Measurements from ENCODE around the gene KYNU. TPM values are rescaled to one million over a fixed set of nuclear protein-coding genes. Genes with fewer than 3 reads are reported as not detected.
"Not testable (repeated sequence)": the region's sequence is repeated elsewhere in the genome, so short reads cannot be mapped to it uniquely, and the experiment has no call there.

KYNU gene
- total RNA-seq, 2 experiments from 2014 or later = not detected

DNA sequence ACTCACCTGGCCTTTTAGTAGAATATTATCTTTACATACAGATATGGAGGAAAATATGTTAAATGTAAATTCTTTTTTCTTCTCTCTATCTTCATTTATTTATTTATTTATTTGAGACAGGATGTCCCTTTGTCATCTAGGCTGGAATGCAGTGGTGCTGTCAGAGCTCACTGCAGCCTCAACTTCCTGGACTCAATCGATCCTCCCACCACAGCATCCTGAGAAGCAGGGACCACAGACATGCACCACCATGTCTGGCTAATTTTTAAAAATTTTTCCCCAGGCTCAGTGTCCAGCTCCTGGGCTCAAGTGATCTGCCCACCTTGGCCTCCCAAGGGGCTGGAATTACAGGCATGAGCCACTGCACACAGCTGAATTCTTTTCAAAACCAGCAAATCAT lies 20.3 kb downstream of the KYNU start:
- Mint-ChIP-seq H3K9me3 (no peaks in the 10 kb centered on the region), H3K27ac (no peak overlapping the region), H3K36me3 (no peaks in the 10 kb centered on the region), H3K27me3 (no peaks in the 10 kb centered on the region), H3K4me1 (ENCODE audit: low read depth) (no peaks in the 10 kb centered on the region), H3K4me3 (no peak overlapping the region)
- intact Hi-C loops (cut with micrococcal nuclease) = no loop called here
- ChIA-PET CTCF (no interaction called here), POLR2A (no interaction called here)
- no peak for DNase-seq

DNA sequence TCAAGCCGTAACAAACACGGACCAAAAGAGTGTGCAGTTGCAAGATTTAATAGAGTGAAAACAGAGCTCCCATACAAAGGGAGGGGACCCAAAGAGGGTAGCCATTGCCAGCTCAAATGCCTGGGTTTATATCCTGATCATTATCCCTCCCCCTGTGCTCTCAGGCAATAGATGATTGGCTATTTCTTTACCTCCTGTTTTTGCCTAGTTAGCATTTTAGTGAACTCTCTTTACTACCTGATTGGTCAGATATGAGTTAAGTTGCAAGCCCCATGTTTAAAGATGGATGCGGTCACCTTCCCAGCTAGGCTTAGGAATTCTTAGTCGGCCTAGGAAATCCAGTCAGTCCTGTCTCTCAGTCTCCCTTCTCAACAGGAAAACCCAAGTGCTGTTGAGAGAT lies 22.9 kb downstream of the KYNU start:
- H3K4me1 Mint-ChIP-seq (ENCODE audit: low read depth); DNase-seq; CTCF ChIA-PET; H3K27me3 Mint-ChIP-seq; H3K36me3 Mint-ChIP-seq; POLR2A ChIA-PET; intact Hi-C loops (cut with micrococcal nuclease); H3K9me3 Mint-ChIP-seq; H3K27ac Mint-ChIP-seq; H3K4me3 Mint-ChIP-seq: not testable (repeated sequence)

DNA sequence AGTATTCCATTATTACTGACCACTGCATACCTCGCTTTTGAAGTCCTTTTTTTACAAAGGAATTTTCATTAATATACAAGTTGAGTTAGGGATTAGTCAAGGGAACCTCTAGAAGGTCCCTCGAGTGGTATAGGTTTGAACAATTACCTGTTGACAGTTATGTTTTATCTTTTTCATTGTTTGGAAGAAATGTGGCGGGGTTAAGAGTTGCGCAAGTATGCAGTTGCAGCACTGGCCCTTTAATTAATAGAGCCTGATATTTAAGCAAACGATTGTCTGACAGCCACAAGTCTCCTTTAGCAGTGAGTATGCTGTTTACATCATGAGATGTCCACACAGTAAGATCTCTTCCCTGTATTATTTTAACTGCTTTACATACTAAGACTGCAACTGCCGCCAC lies 24.3 kb downstream of the KYNU start:
- H3K4me1 Mint-ChIP-seq (ENCODE audit: low read depth) = no peaks in the 10 kb centered on the region
- no peaks in the 10 kb centered on the region for H3K36me3 Mint-ChIP-seq
- intact Hi-C loops (cut with micrococcal nuclease) = no loop called here
- no peak overlapping the region for H3K27ac Mint-ChIP-seq
- ChIA-PET CTCF (no interaction called here), POLR2A (no interaction called here)
- H3K4me3 Mint-ChIP-seq = no peak overlapping the region
- H3K27me3 Mint-ChIP-seq = no peaks in the 10 kb centered on the region
- H3K9me3 Mint-ChIP-seq = no peaks in the 10 kb centered on the region
- no peak for DNase-seq

- intact Hi-C loops (cut with micrococcal nuclease); H3K4me3 Mint-ChIP-seq; H3K27me3 Mint-ChIP-seq; H3K36me3 Mint-ChIP-seq; H3K4me1 Mint-ChIP-seq (ENCODE audit: low read depth); H3K27ac Mint-ChIP-seq; H3K9me3 Mint-ChIP-seq; CTCF ChIA-PET; POLR2A ChIA-PET; DNase-seq: not testable (repeated sequence)
Observed at GRCh38 chr2:142903726-142904125, 26.3 kb downstream of the KYNU start.

DNA sequence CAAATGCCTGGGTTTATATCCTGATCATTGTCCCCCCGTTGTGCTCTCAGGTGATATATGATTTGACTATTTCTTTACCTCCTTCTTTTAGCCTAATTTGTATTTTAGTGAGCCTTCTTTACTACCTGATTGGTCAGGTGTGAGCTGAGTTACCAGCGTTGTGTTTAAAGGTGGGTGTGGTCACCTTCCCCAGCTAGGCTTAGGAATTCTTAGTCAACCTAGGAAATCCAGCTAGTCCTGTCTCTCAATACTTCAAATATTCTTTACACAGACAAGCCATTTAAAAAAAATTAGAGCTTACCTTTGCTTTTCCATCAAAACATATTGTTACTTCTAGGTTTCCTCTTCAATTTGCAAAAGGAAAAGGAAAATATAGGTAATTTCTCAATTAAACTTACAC lies 30.2 kb downstream of the KYNU start:
- DNase-seq = no peak
- Mint-ChIP-seq H3K27me3 (no peaks in the 10 kb centered on the region), H3K4me1 (ENCODE audit: low read depth) (no peaks in the 10 kb centered on the region), H3K9me3 (no peaks in the 10 kb centered on the region), H3K27ac (no peak overlapping the region), H3K4me3 (no peak overlapping the region), H3K36me3 (no peaks in the 10 kb centered on the region)
- ChIA-PET POLR2A (no interaction called here), CTCF (no interaction called here)
- intact Hi-C loops (cut with micrococcal nuclease) = no loop called here

GRCh38 chr2:142914507-142915313 lies 37.2 kb downstream of the KYNU start:
- CTCF ChIA-PET = no interaction called here
- H3K36me3 Mint-ChIP-seq = no peaks in the 10 kb centered on the region

GRCh38 chr2:142915502-142915901 lies 38.0 kb downstream of the KYNU start:
- no peak overlapping the region for H3K4me3 Mint-ChIP-seq
- CTCF ChIA-PET = no interaction called here
- no peaks in the 10 kb centered on the region for H3K4me1 Mint-ChIP-seq (ENCODE audit: low read depth)
- H3K27me3 Mint-ChIP-seq = peaks cover 3% of the 10 kb centered on the region
- POLR2A ChIA-PET = no interaction called here
- no peaks in the 10 kb centered on the region for H3K36me3 Mint-ChIP-seq
- H3K9me3 Mint-ChIP-seq = no peaks in the 10 kb centered on the region
- intact Hi-C loops (cut with micrococcal nuclease) = no loop called here
- DNase-seq = no peak
- no peak overlapping the region for H3K27ac Mint-ChIP-seq

More at GRCh38 chr2:142914507-142915313, 37.2 kb downstream of the KYNU start:
- POLR2A ChIA-PET = no interaction called here
- intact Hi-C loops (cut with micrococcal nuclease) = no loop called here
- Mint-ChIP-seq H3K27ac (no peak overlapping the region), H3K27me3 (peaks cover 3% of the 10 kb centered on the region), H3K4me1 (ENCODE audit: low read depth) (no peaks in the 10 kb centered on the region), H3K9me3 (no peaks in the 10 kb centered on the region), H3K4me3 (no peak overlapping the region)
- no peak for DNase-seq

DNA sequence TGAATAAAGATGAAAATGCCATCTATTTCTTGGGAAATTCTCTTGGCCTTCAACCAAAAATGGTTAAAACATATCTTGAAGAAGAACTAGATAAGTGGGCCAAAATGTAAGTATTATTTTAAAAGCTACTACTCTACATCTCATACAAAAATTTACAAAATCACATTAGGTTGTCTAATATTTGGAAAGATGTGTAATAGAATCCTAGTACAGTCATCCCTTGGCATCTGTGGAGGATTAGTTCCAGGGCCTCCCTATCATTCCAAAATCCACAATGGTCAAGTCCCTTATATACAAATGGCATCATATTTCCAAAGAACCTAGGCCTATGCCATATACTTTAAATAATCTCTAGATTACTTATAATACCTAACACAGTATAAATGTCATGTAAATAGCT lies 41.2 kb downstream of the KYNU start:
- Mint-ChIP-seq H3K36me3 (no peaks in the 10 kb centered on the region), H3K4me3 (no peak overlapping the region), H3K9me3 (no peaks in the 10 kb centered on the region), H3K4me1 (ENCODE audit: low read depth) (no peaks in the 10 kb centered on the region), H3K27ac (no peak overlapping the region), H3K27me3 (peaks cover 5% of the 10 kb centered on the region)
- CTCF ChIA-PET = no interaction called here
- intact Hi-C loops (cut with micrococcal nuclease) = no loop called here
- POLR2A ChIA-PET = no interaction called here
- no peak for DNase-seq

- H3K4me1 Mint-ChIP-seq (ENCODE audit: low read depth) = no peaks in the 10 kb centered on the region
- no peaks in the 10 kb centered on the region for H3K36me3 Mint-ChIP-seq
- H3K4me3 Mint-ChIP-seq = no peak overlapping the region
- DNase-seq = no peak
- POLR2A ChIA-PET = no interaction called here
- intact Hi-C loops (cut with micrococcal nuclease) = no loop called here
- CTCF ChIA-PET = no interaction called here
- peaks cover 5% of the 10 kb centered on the region for H3K27me3 Mint-ChIP-seq
- no peak overlapping the region for H3K27ac Mint-ChIP-seq
- H3K9me3 Mint-ChIP-seq = no peaks in the 10 kb centered on the region
Observed at GRCh38 chr2:142920571-142920970, 43.1 kb downstream of the KYNU start.

DNA sequence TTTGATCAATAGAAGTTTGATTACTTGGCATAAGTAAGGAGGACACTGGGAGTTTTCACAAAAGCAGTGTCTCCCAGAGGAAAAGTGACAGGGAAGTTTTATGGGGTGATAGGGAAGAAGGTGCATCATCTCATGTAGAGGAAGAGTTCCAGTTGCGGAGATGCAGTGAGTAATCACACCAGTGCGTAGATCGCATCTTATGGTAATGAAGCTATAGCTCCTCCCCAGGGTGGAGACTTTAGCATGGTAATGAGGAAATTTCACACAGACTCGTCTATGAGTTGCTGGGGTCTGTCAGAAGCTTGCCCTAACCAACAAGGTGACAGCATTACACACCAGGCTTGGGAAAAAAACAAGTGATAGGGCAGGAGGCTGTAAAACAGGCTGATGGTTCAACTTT lies 49.0 kb downstream of the KYNU start:
- POLR2A ChIA-PET = no interaction called here
- Mint-ChIP-seq H3K27me3 (peaks cover 2% of the 10 kb centered on the region), H3K36me3 (no peaks in the 10 kb centered on the region), H3K9me3 (no peaks in the 10 kb centered on the region), H3K4me3 (no peak overlapping the region), H3K27ac (no peak overlapping the region), H3K4me1 (ENCODE audit: low read depth) (no peaks in the 10 kb centered on the region)
- intact Hi-C loops (cut with micrococcal nuclease) = no loop called here
- CTCF ChIA-PET = no interaction called here
- no peak for DNase-seq

- Mint-ChIP-seq H3K9me3 (no peaks in the 10 kb centered on the region), H3K4me3 (no peak overlapping the region), H3K27ac (no peak overlapping the region), H3K36me3 (no peaks in the 10 kb centered on the region), H3K27me3 (no peaks in the 10 kb centered on the region), H3K4me1 (ENCODE audit: low read depth) (no peaks in the 10 kb centered on the region)
- no peak for DNase-seq
- POLR2A ChIA-PET = no interaction called here
- CTCF ChIA-PET = no interaction called here
- intact Hi-C loops (cut with micrococcal nuclease) = no loop called here
Observed at GRCh38 chr2:142930835-142931398, 53.5 kb downstream of the KYNU start.

- Mint-ChIP-seq H3K4me1 (ENCODE audit: low read depth) (no peaks in the 10 kb centered on the region), H3K27ac (no peak overlapping the region), H3K36me3 (no peaks in the 10 kb centered on the region), H3K4me3 (no peak overlapping the region), H3K9me3 (no peaks in the 10 kb centered on the region), H3K27me3 (no peaks in the 10 kb centered on the region)
- CTCF ChIA-PET = no interaction called here
- POLR2A ChIA-PET = no interaction called here
- intact Hi-C loops (cut with micrococcal nuclease) = no loop called here
- DNase-seq = no peak
Observed at GRCh38 chr2:142933916-142934315, 56.5 kb downstream of the KYNU start.

- no peak overlapping the region for H3K4me3 Mint-ChIP-seq
- no peak overlapping the region for H3K27ac Mint-ChIP-seq
- DNase-seq = no peak
- POLR2A ChIA-PET = no interaction called here
- CTCF ChIA-PET = no interaction called here
- intact Hi-C loops (cut with micrococcal nuclease) = no loop called here
- no peaks in the 10 kb centered on the region for H3K4me1 Mint-ChIP-seq (ENCODE audit: low read depth)
- H3K27me3 Mint-ChIP-seq = no peaks in the 10 kb centered on the region
- H3K9me3 Mint-ChIP-seq = no peaks in the 10 kb centered on the region
- no peaks in the 10 kb centered on the region for H3K36me3 Mint-ChIP-seq
Observed at GRCh38 chr2:142935563-142936089, 58.2 kb downstream of the KYNU start.
